Pancreas (tissue), 10 donors: ENCODE measurements around the gene PABPC3. TPM values are rescaled to one million over a fixed set of nuclear protein-coding genes. Genes with fewer than 3 reads are reported as not detected.

ENCODE experiments used
- ATAC-seq, 4 donors: fragments of 200-7000 bp; cut with Tn5 transposase; one replicate each; pipeline versions ENCODE4 v1.8.0 to v1.9.1; 2020; ENCODE audit warnings: mild to moderate bottlenecking in 4 of 4, moderate library complexity in 4 of 4
- DNase-seq, 6 donors: peaks; one replicate each; pipeline ENCODE4 v3.0.0-alpha.2; 2020
- FAIRE-seq: peaks from 2 replicates; lab custom pipeline; 2012; peaks lifted over from hg19 to GRCh38; lab: Jason Lieb, UNC
- H3K27ac ChIP-seq, 4 donors: fragments of 200-600 bp; sonication (generic); 1 replicate in 3 of 4; 2 replicates in 1 of 4; pipeline versions ENCODE4 v1.5.0 to v1.8.0; 2020
- H3K27me3 ChIP-seq, 4 donors: fragments of 200-600 bp; one replicate each; pipeline ENCODE4 v1.8.0; 2021
- H3K36me3 ChIP-seq, 3 donors: fragments of 200-600 bp; sonication (generic) in 1 of 3; one replicate each; pipeline versions ENCODE4 v1.5.0 to v1.8.0; 2020 to 2021
- H3K4me1 ChIP-seq, 3 donors: fragments of 200-600 bp; one replicate each; pipeline ENCODE4 v1.8.0; 2021
- H3K4me3 ChIP-seq, 4 donors: fragments of 200-600 bp; sonication (generic) in 2 of 4; one replicate each; pipeline versions ENCODE4 v1.5.0 to v1.8.0; 2020 to 2021
- H3K9me3 ChIP-seq, 4 donors: fragments of 200-600 bp; one replicate each; pipeline ENCODE4 v1.8.0; 2021
- CTCF ChIP-seq, 4 donors: fragments of 200-600 bp; sonication (generic) in 3 of 4; IDR thresholded peaks; one replicate each; pipeline versions ENCODE4 v1.5.0 to v1.8.0; 2021; ENCODE audit warnings: antibody characterized with exemption in 4 of 4
- WGBS, 2 donors: extraction: QIAGEN DNeasy Blood & Tissue Kit; methylation state at CpG; one replicate each; pipeline ENCODE4 v1.1.7; 2013; 5-methylcytosine and 5-hydroxymethylcytosine counted together
- intact Hi-C, 3 donors: fragments of 100-400 bp; cut with DNase I; formaldehyde crosslinking; loops; one replicate each; pipeline versions ENCODE4 v1.11.1 to v1.14.2; 2022
- polyA plus RNA-seq, 2 donors: library from polyadenylated mRNA; stranded (reverse); fragments of 200-250 nt; gene quantifications; one replicate each; pipeline ENCODE4 v1.2.3, GENCODE V29; 2013
- total RNA-seq, 6 donors: library from RNA; stranded (reverse); fragmentation: NEBNext Ultra II Directional in 4 of 6; extraction: Animal tissue kit (Norgen Biotek cat#: 25700) in 4 of 6; gene quantifications; one replicate each; pipeline versions ENCODE4 v1.2.1 to v1.2.4, GENCODE V29; 2021 to 2023
- donor health status: healthy with polysubstance abuse.
- donor health status: DM: no; HTN: no; CAD: no; lungs with moderate emphysema.
- donor health status: DM: no; HTN: no; CAD: no.
- donor health status: control.
- donor health status: control.
- donor health status: Bipolar disorder and iron deficiency.
- donor health status: DM: yes; HTN: yes; CAD: no.
- donor health status: DM: no; HTN: no; CAD: no.
- donor health status: DM: no; HTN: no; CAD: no.
- donor health status: DM: yes; HTN: yes; CAD: no.

PABPC3 gene
- total and polyA plus RNA-seq, 8 donors = 0.06 to 0.29 (median 0.19) TPM; not detected in 2

DNA sequence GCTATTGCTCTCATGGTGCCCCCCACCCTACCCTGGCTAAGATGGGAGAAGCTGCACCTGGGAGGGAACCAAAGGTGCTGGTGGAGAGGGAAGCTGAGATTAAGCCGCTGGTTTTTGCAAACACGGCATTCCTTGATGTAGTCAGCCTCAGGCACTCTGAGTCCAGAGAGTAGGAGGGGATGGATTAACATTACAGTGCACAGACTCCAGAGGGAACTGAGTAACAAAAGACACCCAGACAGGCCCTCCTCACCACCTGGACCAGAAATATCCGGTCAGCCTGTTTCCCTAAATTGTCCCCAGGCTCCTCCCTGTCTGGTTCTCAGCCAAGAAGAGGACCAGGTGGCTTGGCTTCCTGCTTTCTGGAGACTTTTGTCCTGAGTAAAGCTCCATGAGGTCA, 28.9 kb upstream of the PABPC3 start:
- no peaks in the 10 kb centered on the region for H3K4me1 ChIP-seq
- no peak overlapping the region for H3K4me3 ChIP-seq
- DNase-seq (no peak), FAIRE-seq (no peak), ATAC-seq (no peak)
- peaks cover 0 to 4% (median 0%) of the 10 kb centered on the region in 4 donors for H3K27me3 ChIP-seq
- intact Hi-C loops = no loop called here
- H3K9me3 ChIP-seq = no peaks in the 10 kb centered on the region
- 21 to 28% methylated on average over 3 of the region's 3 CpGs for WGBS, 2 donors
- H3K36me3 ChIP-seq = no peaks in the 10 kb centered on the region
- no peak for TF ChIP-seq CTCF (IDR thresholded peaks at IDR 0.05)
- no peak overlapping the region for H3K27ac ChIP-seq

DNA sequence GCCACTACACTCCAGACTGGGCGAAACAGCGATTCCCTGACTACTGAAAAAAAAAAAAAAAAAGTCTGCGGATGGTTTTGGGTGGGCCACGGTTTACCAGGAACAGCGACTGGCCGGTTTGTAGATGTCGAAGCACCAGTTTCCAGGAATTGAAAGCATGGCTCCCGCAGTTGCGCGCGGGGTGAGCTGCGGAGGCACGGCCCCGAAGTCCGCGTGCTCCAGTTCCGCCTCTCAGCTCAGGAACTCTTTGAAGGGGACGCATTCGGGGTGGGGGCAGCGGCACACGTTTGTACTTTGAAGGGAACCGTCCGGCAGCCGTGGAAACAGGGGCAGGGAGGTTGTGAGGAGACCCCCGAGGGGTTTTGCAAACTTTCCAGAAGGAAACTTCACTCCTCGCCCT, 27.1 kb upstream of the PABPC3 start:
- H3K4me1 ChIP-seq = no peaks in the 10 kb centered on the region
- no peak for DNase-seq
- intact Hi-C loops = no loop called here
- WGBS, 2 donors = 76 to 86% methylated on average over 24 to 26 of the region's 26 CpGs
- H3K4me3 ChIP-seq = no peak overlapping the region
- no peak overlapping the region for H3K27ac ChIP-seq
- peaks cover 0 to 4% (median 0%) of the 10 kb centered on the region in 4 donors for H3K27me3 ChIP-seq
- no peak for FAIRE-seq
- H3K36me3 ChIP-seq = no peaks in the 10 kb centered on the region
- TF ChIP-seq CTCF (IDR thresholded peaks at IDR 0.05) = no peak
- no peaks in the 10 kb centered on the region for H3K9me3 ChIP-seq
- ATAC-seq = no peak

- ATAC-seq (no peak), FAIRE-seq (no peak)
Observed at GRCh38 chr13:25069236-25069635, 26.7 kb upstream of the PABPC3 start.

GRCh38 chr13:25069911-25070310, 26.0 kb upstream of the PABPC3 start:
- Histone ChIP-seq H3K36me3 (no peaks in the 10 kb centered on the region), H3K4me1 (no peaks in the 10 kb centered on the region), H3K4me3 (no peak overlapping the region), H3K27ac (no peak overlapping the region), H3K27me3 (peaks cover 0 to 4% (median 2%) of the 10 kb centered on the region in 4 donors), H3K9me3 (no peaks in the 10 kb centered on the region)
- FAIRE-seq (no peak), ATAC-seq (no peak), DNase-seq (no peak)
- TF ChIP-seq CTCF (IDR thresholded peaks at IDR 0.05) = no peak
- intact Hi-C loops = no loop called here
- WGBS, 2 donors = 42 to 46% methylated on average over 8 of the region's 8 CpGs

More at GRCh38 chr13:25069236-25069635, 26.7 kb upstream of the PABPC3 start:
- Histone ChIP-seq H3K36me3 (no peaks in the 10 kb centered on the region), H3K27ac (no peak overlapping the region), H3K4me1 (no peaks in the 10 kb centered on the region), H3K4me3 (no peak overlapping the region), H3K27me3 (peaks cover 0 to 4% (median 0%) of the 10 kb centered on the region in 4 donors), H3K9me3 (no peaks in the 10 kb centered on the region)
- 76 to 78% methylated on average over 12 to 21 of the region's 21 CpGs for WGBS, 2 donors
- DNase-seq = no peak
- no peak for TF ChIP-seq CTCF (IDR thresholded peaks at IDR 0.05)
- intact Hi-C loops = no loop called here

DNA sequence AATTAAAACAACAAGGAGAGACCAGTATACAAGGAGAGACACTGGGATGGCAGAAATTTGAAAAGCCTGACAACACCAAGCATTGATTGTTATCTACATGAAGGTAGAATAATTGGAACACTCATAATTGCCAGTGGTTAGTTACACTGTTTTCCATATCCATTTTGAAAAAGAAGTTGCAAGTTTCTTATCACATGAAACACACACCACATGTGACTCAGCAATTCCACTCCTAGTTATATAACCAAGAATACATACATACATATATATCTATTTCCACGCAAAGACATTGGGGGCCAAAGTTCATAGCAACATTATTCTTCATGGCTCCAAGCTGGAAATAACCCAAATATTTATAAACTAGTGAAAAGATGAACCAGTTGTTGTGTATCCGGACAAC, 15.2 kb upstream of the PABPC3 start:
- Histone ChIP-seq H3K4me3 (no peak overlapping the region), H3K9me3 (no peaks in the 10 kb centered on the region), H3K27me3 (peaks cover 0 to 4% (median 0%) of the 10 kb centered on the region in 4 donors), H3K4me1 (no peaks in the 10 kb centered on the region), H3K27ac (no peak overlapping the region), H3K36me3 (no peaks in the 10 kb centered on the region)
- DNase-seq = no peak
- no peak for FAIRE-seq
- intact Hi-C loops = no loop called here
- no peak for TF ChIP-seq CTCF (IDR thresholded peaks at IDR 0.05)
- WGBS, 2 donors = 67 to 76% methylated on average over 2 of the region's 2 CpGs
- ATAC-seq = no peak
